Uterus (tissue), 2 donors: Measurements from ENCODE around the gene PSMC3IP.

Experiments used
- CTCF ChIP-seq, 4 experiments: fragments of 200-600 bp in 2 of 4; fragments of 450-650 bp in 2 of 4; sonication (generic) in 2 of 4; IDR thresholded peaks; one replicate each; pipeline ENCODE4 v1.5.1; 2016 to 2019; ENCODE audit warnings: antibody characterized with exemption in 4 of 4, mild to moderate bottlenecking in 2 of 4, moderate library complexity in 1 of 4
- POLR2A ChIP-seq, 2 donors: fragments of 450-650 bp; IDR thresholded peaks; one replicate each; pipeline ENCODE4 v1.6.1; 2016; ENCODE audit warnings: antibody characterized with exemption in 2 of 2, mild to moderate bottlenecking in 1 of 2, moderate library complexity in 1 of 2

GRCh38 chr17:42522798-42523278, 54.7 kb downstream of the PSMC3IP start:
- TF ChIP-seq CTCF (IDR thresholded peaks at IDR 0.05) (no peak), POLR2A (IDR thresholded peaks at IDR 0.05) (no peak)
